SU-DHL-6 (cell line): ENCODE results near the gene CMTM3.

Source experiments
- EZH2phosphoT487 ChIP-seq: fragments of 200-600 bp; sonication (generic), shearing (Covaris generic); conservative IDR thresholded peaks from 2 replicates; pipeline ENCODE4 v1.6.1; 2018; ENCODE audit warnings: mild to moderate bottlenecking, antibody characterized with exemption, low read length, moderate library complexity, mixed read lengths
- TF ChIP-seq, protein P1 (sequence below): fragments of 200-600 bp; sonication (generic); IDR thresholded peaks from one replicate; pipeline ENCODE4 v1.5.1; 2017; ENCODE audit warnings: antibody characterized with exemption, mild to moderate bottlenecking, low read length, moderate library complexity; ENCODE audit not compliant: insufficient read depth, poor library complexity, severe bottlenecking

DNA sequence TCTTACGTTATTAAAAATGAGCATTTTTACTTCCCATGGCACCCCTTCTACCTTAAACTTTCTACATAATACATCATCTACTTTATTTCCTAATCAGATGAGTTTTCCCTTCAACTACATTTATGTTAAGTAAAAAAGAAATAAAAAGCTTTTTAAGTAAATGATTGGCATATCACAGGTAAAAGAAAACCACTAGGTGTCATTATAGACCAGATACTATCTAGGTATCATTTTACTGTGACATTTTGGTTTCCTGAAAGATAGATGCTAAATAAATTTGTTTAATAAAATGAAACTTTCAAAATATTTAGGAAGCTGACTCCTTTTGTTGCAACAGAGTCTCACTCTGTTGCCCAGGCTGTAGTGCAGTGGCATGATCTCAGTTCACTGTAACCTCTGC is 42.1 kb upstream of the CMTM3 start:
- TF ChIP-seq, protein P1, sequence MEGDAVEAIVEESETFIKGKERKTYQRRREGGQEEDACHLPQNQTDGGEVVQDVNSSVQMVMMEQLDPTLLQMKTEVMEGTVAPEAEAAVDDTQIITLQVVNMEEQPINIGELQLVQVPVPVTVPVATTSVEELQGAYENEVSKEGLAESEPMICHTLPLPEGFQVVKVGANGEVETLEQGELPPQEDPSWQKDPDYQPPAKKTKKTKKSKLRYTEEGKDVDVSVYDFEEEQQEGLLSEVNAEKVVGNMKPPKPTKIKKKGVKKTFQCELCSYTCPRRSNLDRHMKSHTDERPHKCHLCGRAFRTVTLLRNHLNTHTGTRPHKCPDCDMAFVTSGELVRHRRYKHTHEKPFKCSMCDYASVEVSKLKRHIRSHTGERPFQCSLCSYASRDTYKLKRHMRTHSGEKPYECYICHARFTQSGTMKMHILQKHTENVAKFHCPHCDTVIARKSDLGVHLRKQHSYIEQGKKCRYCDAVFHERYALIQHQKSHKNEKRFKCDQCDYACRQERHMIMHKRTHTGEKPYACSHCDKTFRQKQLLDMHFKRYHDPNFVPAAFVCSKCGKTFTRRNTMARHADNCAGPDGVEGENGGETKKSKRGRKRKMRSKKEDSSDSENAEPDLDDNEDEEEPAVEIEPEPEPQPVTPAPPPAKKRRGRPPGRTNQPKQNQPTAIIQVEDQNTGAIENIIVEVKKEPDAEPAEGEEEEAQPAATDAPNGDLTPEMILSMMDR = no peak
- no peak for TF ChIP-seq EZH2phosphoT487
